A673 (cell line): ENCODE measurements around the gene SLC39A3. TPM values are rescaled to one million over a fixed set of nuclear protein-coding genes. Genes with fewer than 3 reads are reported as not detected.
"Not testable (repeated sequence)": the region's sequence is repeated elsewhere in the genome, so short reads cannot be mapped to it uniquely, and the experiment has no call there.

Source experiments
- BruUV-seq: library from RNA; stranded (reverse); fragments of 400-500 nt; replicated peaks from 2 replicates; lab custom pipeline; 2021; lab: Mats Ljungman, UMichigan
- CTCF ChIA-PET: fragments of 300-600 bp; sonication (Branson Sonifier 250); formaldehyde crosslinking; loops from one replicate; lab custom pipeline; 2022; ENCODE audit warnings: antibody characterized with exemption; lab: Charles Lee
- POLR2A ChIA-PET: fragments of 300-600 bp; sonication (Branson Sonifier 250); formaldehyde crosslinking; loops from one replicate; lab custom pipeline; 2022; ENCODE audit warnings: antibody characterized with exemption; ENCODE audit not compliant: low non-redundant PET; lab: Charles Lee
- DNase-seq: peaks from one replicate; pipeline ENCODE4 v3.0.0-alpha.2; 2015; ENCODE audit warnings: low spot score
- H3K27ac ChIP-seq: fragments of 200-600 bp; sonication (generic); 2 replicates; pipeline ENCODE4 v1.5.1; 2016; ENCODE audit warnings: mixed run types, low read depth, mild to moderate bottlenecking, mixed read lengths, antibody characterized with exemption, low read length; ENCODE audit not compliant: poor library complexity, severe bottlenecking
- H3K27me3 ChIP-seq: fragments of 200-600 bp; sonication (generic); replicated peaks from 2 replicates; pipeline ENCODE4 v1.6.1; 2017; ENCODE audit warnings: mixed run types, low read depth, mild to moderate bottlenecking, mixed read lengths, antibody characterized with exemption, low read length; ENCODE audit not compliant: insufficient read depth, poor library complexity
- H3K36me3 ChIP-seq: fragments of 200-600 bp; sonication (generic); 2 replicates; pipeline ENCODE4 v1.6.1; 2016; ENCODE audit warnings: mixed run types, mild to moderate bottlenecking, mixed read lengths, antibody characterized with exemption, low read length; ENCODE audit not compliant: insufficient read depth, poor library complexity, severe bottlenecking
- H3K4me1 ChIP-seq: fragments of 200-600 bp; sonication (generic); 2 replicates; pipeline ENCODE4 v1.6.1; 2017; ENCODE audit warnings: mixed run types, mild to moderate bottlenecking, mixed read lengths, antibody characterized with exemption, low read length; ENCODE audit not compliant: insufficient read depth, poor library complexity, severe bottlenecking
- H3K4me3 ChIP-seq: fragments of 200-600 bp; sonication (generic); 2 replicates; pipeline ENCODE4 v1.5.1; 2016; ENCODE audit warnings: low read depth, mixed run types, mild to moderate bottlenecking, mixed read lengths, low read length; ENCODE audit not compliant: poor library complexity, severe bottlenecking
- H3K9me3 ChIP-seq: fragments of 200-600 bp; sonication (generic); 2 replicates; pipeline ENCODE4 v1.6.1; 2016; ENCODE audit warnings: mixed run types, low read depth, mild to moderate bottlenecking, mixed read lengths, antibody characterized with exemption, low read length; ENCODE audit not compliant: poor library complexity, severe bottlenecking
- CTCF ChIP-seq: fragments of 300-800, 200-600 bp; sonication (generic); conservative IDR thresholded peaks from 2 replicates; pipeline ENCODE4 v1.5.1; 2017; ENCODE audit warnings: low read depth, mild to moderate bottlenecking, antibody characterized with exemption, low read length, moderate library complexity, mixed read lengths
- EZH2 ChIP-seq: fragments of 200-600 bp; sonication (generic); IDR thresholded peaks from 2 replicates; pipeline ENCODE4 v1.6.1; 2017; ENCODE audit warnings: borderline replicate concordance, low read depth, mild to moderate bottlenecking, mixed read lengths, antibody characterized with exemption, low read length; ENCODE audit not compliant: poor library complexity, severe bottlenecking
- intact Hi-C: fragments of 100-400 bp; cut with micrococcal nuclease; formaldehyde crosslinking; loops from one replicate; pipeline ENCODE4 v1.10.0; 2022; ENCODE audit not compliant: unreplicated experiment
- total RNA-seq: library from RNA; stranded (reverse); gene quantifications from 2 replicates; pipeline ENCODE4 v1.2.3, GENCODE V29; 2021

SLC39A3 gene
- total RNA-seq, 1 experiment from 2014 or later: 44.8 TPM

GRCh38 chr19:2714531-2715269 lies 25.1 kb downstream of the SLC39A3 start:
- no peak for TF ChIP-seq EZH2
- no peak for TF ChIP-seq CTCF
- BruUV-seq: no TSS peak
- CTCF ChIA-PET: no interaction called here
- no peak for DNase-seq
- Histone ChIP-seq H3K4me1 (no peaks in the 10 kb centered on the region), H3K9me3 (peaks cover 7% of the 10 kb centered on the region), H3K27me3 (no peaks in the 10 kb centered on the region), H3K27ac (no peak overlapping the region), H3K4me3 (no peak overlapping the region), H3K36me3 (peaks cover 9% of the 10 kb centered on the region)
- intact Hi-C loops: no loop called here
- POLR2A ChIA-PET: no interaction called here

GRCh38 chr19:2714102-2714501 lies 25.7 kb downstream of the SLC39A3 start:
- H3K36me3 ChIP-seq, H3K4me1 ChIP-seq, DNase-seq, CTCF ChIA-PET, H3K27me3 ChIP-seq, H3K27ac ChIP-seq, H3K9me3 ChIP-seq, BruUV-seq, POLR2A ChIA-PET, H3K4me3 ChIP-seq, intact Hi-C loops: not testable (repeated sequence)

GRCh38 chr19:2713170-2713569 lies 26.6 kb downstream of the SLC39A3 start:
- H3K4me3 ChIP-seq, intact Hi-C loops, H3K27me3 ChIP-seq, CTCF ChIA-PET, POLR2A ChIA-PET, DNase-seq, H3K4me1 ChIP-seq, H3K36me3 ChIP-seq, H3K27ac ChIP-seq, BruUV-seq, H3K9me3 ChIP-seq: not testable (repeated sequence)

GRCh38 chr19:2711875-2712205 lies 28.0 kb downstream of the SLC39A3 start:
- Histone ChIP-seq H3K27ac (no peak overlapping the region), H3K36me3 (peaks cover 9% of the 10 kb centered on the region), H3K27me3 (no peaks in the 10 kb centered on the region), H3K4me1 (no peaks in the 10 kb centered on the region), H3K9me3 (peaks cover 7% of the 10 kb centered on the region), H3K4me3 (no peak overlapping the region)
- ChIA-PET POLR2A (no interaction called here), CTCF (interaction anchor here (0.6 kb wide), 2 partner anchors 13 to 79 kb away, joined by 3 read pairs; no protein-coding TSS in a partner anchor)
- intact Hi-C loops: no loop called here
- no TSS peak for BruUV-seq
- no peak for DNase-seq
- no peak for TF ChIP-seq CTCF
- no peak for TF ChIP-seq EZH2
